Measurements from ENCODE around the gene SLC38A3. TPM values are rescaled to one million over a fixed set of nuclear protein-coding genes. Genes with fewer than 3 reads are reported as not detected.
A peak's percentile ranks its signal among the peaks of the same experiment; 100 is the strongest.
"Not testable (repeated sequence)": the region's sequence is repeated elsewhere in the genome, so short reads cannot be mapped to it uniquely, and the experiment has no call there.

The SLC38A3 gene
- total and polyA plus RNA-seq, 9 donors = 1.7 to 4.4 (median 2.4) TPM

- WGBS (ENCODE audit: insufficient coverage) = 98% methylated on average over 16 of the region's 17 CpGs
- H3K36me3 ChIP-seq (ENCODE audit: control insufficient read depth, insufficient read depth, low read length) = no peaks in the 10 kb centered on the region
- no peaks in the 10 kb centered on the region for H3K9me3 ChIP-seq (replicated peaks; ENCODE audit: control insufficient read depth, low read depth, low read length)
- H3K27me3 ChIP-seq (ENCODE audit: control insufficient read depth, insufficient read depth, low read length) = no peaks in the 10 kb centered on the region
- no peak for DNase-seq
- no peak overlapping the region for H3K4me3 ChIP-seq (ENCODE audit: low read length)
- H3K27ac ChIP-seq (ENCODE audit: low read length) = no peak overlapping the region
- peaks cover 16% of the 10 kb centered on the region for H3K4me1 ChIP-seq (ENCODE audit: control insufficient read depth, insufficient read depth, low read length)
Measured at GRCh38 chr3:50218448-50218847, 13.4 kb downstream of the SLC38A3 start.

GRCh38 chr3:50219285-50219684 is 14.2 kb downstream of the SLC38A3 start:
- no peak overlapping the region for H3K27ac ChIP-seq (ENCODE audit: low read length)
- no peak overlapping the region for H3K4me3 ChIP-seq (ENCODE audit: low read length)
- WGBS (ENCODE audit: insufficient coverage) = 68% methylated on average over 3 of the region's 5 CpGs
- H3K27me3 ChIP-seq (ENCODE audit: control insufficient read depth, insufficient read depth, low read length) = no peaks in the 10 kb centered on the region
- no peaks in the 10 kb centered on the region for H3K9me3 ChIP-seq (replicated peaks; ENCODE audit: control insufficient read depth, low read depth, low read length)
- no peak for DNase-seq
- H3K4me1 ChIP-seq (ENCODE audit: control insufficient read depth, insufficient read depth, low read length) = peaks cover 14% of the 10 kb centered on the region
- H3K36me3 ChIP-seq (ENCODE audit: control insufficient read depth, insufficient read depth, low read length) = no peaks in the 10 kb centered on the region

- 44% methylated on average over 4 of the region's 6 CpGs for WGBS (ENCODE audit: insufficient coverage)
- no peaks in the 10 kb centered on the region for H3K36me3 ChIP-seq (ENCODE audit: control insufficient read depth, insufficient read depth, low read length)
- H3K27ac ChIP-seq (ENCODE audit: low read length) = no peak overlapping the region
- H3K4me1 ChIP-seq (ENCODE audit: control insufficient read depth, insufficient read depth, low read length) = peaks cover 12% of the 10 kb centered on the region
- H3K9me3 ChIP-seq (replicated peaks; ENCODE audit: control insufficient read depth, low read depth, low read length) = no peaks in the 10 kb centered on the region
- H3K4me3 ChIP-seq (ENCODE audit: low read length) = no peak overlapping the region
- no peak for DNase-seq
- H3K27me3 ChIP-seq (ENCODE audit: control insufficient read depth, insufficient read depth, low read length) = no peaks in the 10 kb centered on the region
Measured at GRCh38 chr3:50220109-50220508, 15.0 kb downstream of the SLC38A3 start.

GRCh38 chr3:50221051-50221410 is 16.0 kb downstream of the SLC38A3 start:
- peaks cover 13% of the 10 kb centered on the region for H3K4me1 ChIP-seq (ENCODE audit: control insufficient read depth, insufficient read depth, low read length)
- 61% methylated on average over 3 of the region's 4 CpGs for WGBS (ENCODE audit: insufficient coverage)
- no peak for DNase-seq

GRCh38 chr3:50221411-50222168 is 16.5 kb downstream of the SLC38A3 start:
- Histone ChIP-seq H3K27ac (ENCODE audit: low read length) (no peak overlapping the region), H3K27me3 (ENCODE audit: control insufficient read depth, insufficient read depth, low read length) (peaks cover 3% of the 10 kb centered on the region), H3K9me3 (replicated peaks; ENCODE audit: control insufficient read depth, low read depth, low read length) (no peaks in the 10 kb centered on the region), H3K4me1 (ENCODE audit: control insufficient read depth, insufficient read depth, low read length) (peaks cover 17% of the 10 kb centered on the region), H3K4me3 (ENCODE audit: low read length) (no peak overlapping the region), H3K36me3 (ENCODE audit: control insufficient read depth, insufficient read depth, low read length) (no peaks in the 10 kb centered on the region)
- no peak for DNase-seq
- WGBS (ENCODE audit: insufficient coverage) = 56% methylated on average over 10 of the region's 12 CpGs

More at GRCh38 chr3:50221051-50221410, 16.0 kb downstream of the SLC38A3 start:
- Histone ChIP-seq H3K9me3 (replicated peaks; ENCODE audit: control insufficient read depth, low read depth, low read length) (no peaks in the 10 kb centered on the region), H3K27me3 (ENCODE audit: control insufficient read depth, insufficient read depth, low read length) (no peaks in the 10 kb centered on the region), H3K27ac (ENCODE audit: low read length) (no peak overlapping the region), H3K4me3 (ENCODE audit: low read length) (no peak overlapping the region), H3K36me3 (ENCODE audit: control insufficient read depth, insufficient read depth, low read length) (no peaks in the 10 kb centered on the region)

- no peak overlapping the region for H3K4me3 ChIP-seq (ENCODE audit: low read length)
- peaks cover 21% of the 10 kb centered on the region for H3K4me1 ChIP-seq (ENCODE audit: control insufficient read depth, insufficient read depth, low read length)
- no peak overlapping the region for H3K27ac ChIP-seq (ENCODE audit: low read length)
- peaks cover 3% of the 10 kb centered on the region for H3K27me3 ChIP-seq (ENCODE audit: control insufficient read depth, insufficient read depth, low read length)
- no peak for DNase-seq
- H3K36me3 ChIP-seq (ENCODE audit: control insufficient read depth, insufficient read depth, low read length) = no peaks in the 10 kb centered on the region
- no peaks in the 10 kb centered on the region for H3K9me3 ChIP-seq (replicated peaks; ENCODE audit: control insufficient read depth, low read depth, low read length)
- WGBS (ENCODE audit: insufficient coverage) = no CpG with 5 or more reads among the region's 1 CpG
Measured at GRCh38 chr3:50222169-50222528, 17.1 kb downstream of the SLC38A3 start.

GRCh38 chr3:50224639-50225038 is 19.6 kb downstream of the SLC38A3 start:
- peaks cover 28% of the 10 kb centered on the region for H3K4me1 ChIP-seq (ENCODE audit: control insufficient read depth, insufficient read depth, low read length)
- 47% methylated on average over 5 of the region's 5 CpGs for WGBS (ENCODE audit: insufficient coverage)

GRCh38 chr3:50226888-50227389 is 21.9 kb downstream of the SLC38A3 start:
- Histone ChIP-seq H3K36me3 (ENCODE audit: control insufficient read depth, insufficient read depth, low read length) (no peaks in the 10 kb centered on the region), H3K4me1 (ENCODE audit: control insufficient read depth, insufficient read depth, low read length) (peaks cover 18% of the 10 kb centered on the region), H3K4me3 (ENCODE audit: low read length) (peak overlapping the region; percentile 51), H3K27me3 (ENCODE audit: control insufficient read depth, insufficient read depth, low read length) (peaks cover 3% of the 10 kb centered on the region), H3K9me3 (replicated peaks; ENCODE audit: control insufficient read depth, low read depth, low read length) (no peaks in the 10 kb centered on the region), H3K27ac (ENCODE audit: low read length) (peak overlapping the region; percentile 20)
- WGBS (ENCODE audit: insufficient coverage) = 1% methylated on average over 38 of the region's 40 CpGs
- peak; percentile 72 for DNase-seq

More at GRCh38 chr3:50224639-50225038, 19.6 kb downstream of the SLC38A3 start:
- H3K4me3 ChIP-seq (ENCODE audit: low read length) = no peak overlapping the region
- no peak for DNase-seq
- H3K36me3 ChIP-seq (ENCODE audit: control insufficient read depth, insufficient read depth, low read length) = no peaks in the 10 kb centered on the region
- H3K9me3 ChIP-seq (replicated peaks; ENCODE audit: control insufficient read depth, low read depth, low read length) = no peaks in the 10 kb centered on the region
- peaks cover 3% of the 10 kb centered on the region for H3K27me3 ChIP-seq (ENCODE audit: control insufficient read depth, insufficient read depth, low read length)
- H3K27ac ChIP-seq (ENCODE audit: low read length) = no peak overlapping the region

GRCh38 chr3:50227390-50228183 is 22.5 kb downstream of the SLC38A3 start:
- peak overlapping the region; percentile 57 for H3K4me3 ChIP-seq (ENCODE audit: low read length)
- H3K9me3 ChIP-seq (replicated peaks; ENCODE audit: control insufficient read depth, low read depth, low read length) = no peaks in the 10 kb centered on the region
- WGBS (ENCODE audit: insufficient coverage) = under 1% methylated on average over 46 of the region's 51 CpGs
- H3K4me1 ChIP-seq (ENCODE audit: control insufficient read depth, insufficient read depth, low read length) = peaks cover 18% of the 10 kb centered on the region
- no peaks in the 10 kb centered on the region for H3K36me3 ChIP-seq (ENCODE audit: control insufficient read depth, insufficient read depth, low read length)
- DNase-seq = peak; percentile 97
- H3K27me3 ChIP-seq (ENCODE audit: control insufficient read depth, insufficient read depth, low read length) = peaks cover 3% of the 10 kb centered on the region
- peak overlapping the region; percentile 45 for H3K27ac ChIP-seq (ENCODE audit: low read length)

GRCh38 chr3:50228184-50228763 is 23.2 kb downstream of the SLC38A3 start:
- not testable (repeated sequence) for DNase-seq; H3K36me3 ChIP-seq (ENCODE audit: control insufficient read depth, insufficient read depth, low read length); H3K27me3 ChIP-seq (ENCODE audit: control insufficient read depth, insufficient read depth, low read length); H3K9me3 ChIP-seq (replicated peaks; ENCODE audit: control insufficient read depth, low read depth, low read length)
- H3K27ac ChIP-seq (ENCODE audit: low read length) = peak overlapping the region; percentile 45
- 27% methylated on average over 14 of the region's 15 CpGs for WGBS (ENCODE audit: insufficient coverage)
- H3K4me1 ChIP-seq (ENCODE audit: control insufficient read depth, insufficient read depth, low read length) = peaks cover 18% of the 10 kb centered on the region
- H3K4me3 ChIP-seq (ENCODE audit: low read length) = peak overlapping the region; percentile 57

All from muscle of leg (tissue), 11 donors.